Erythroblast (primary cell): ENCODE data around the gene COPS3.

Source experiments
- GATA1 ChIP-seq: IDR thresholded peaks from 2 replicates; pipeline ENCODE4 v1.6.1; 2011; ENCODE audit warnings: low read depth, mild to moderate bottlenecking, control low read depth, low read length, moderate library complexity
- POLR2A ChIP-seq: IDR thresholded peaks from 2 replicates; pipeline ENCODE4 v1.6.1; 2011; ENCODE audit warnings: mild to moderate bottlenecking, low read length

DNA sequence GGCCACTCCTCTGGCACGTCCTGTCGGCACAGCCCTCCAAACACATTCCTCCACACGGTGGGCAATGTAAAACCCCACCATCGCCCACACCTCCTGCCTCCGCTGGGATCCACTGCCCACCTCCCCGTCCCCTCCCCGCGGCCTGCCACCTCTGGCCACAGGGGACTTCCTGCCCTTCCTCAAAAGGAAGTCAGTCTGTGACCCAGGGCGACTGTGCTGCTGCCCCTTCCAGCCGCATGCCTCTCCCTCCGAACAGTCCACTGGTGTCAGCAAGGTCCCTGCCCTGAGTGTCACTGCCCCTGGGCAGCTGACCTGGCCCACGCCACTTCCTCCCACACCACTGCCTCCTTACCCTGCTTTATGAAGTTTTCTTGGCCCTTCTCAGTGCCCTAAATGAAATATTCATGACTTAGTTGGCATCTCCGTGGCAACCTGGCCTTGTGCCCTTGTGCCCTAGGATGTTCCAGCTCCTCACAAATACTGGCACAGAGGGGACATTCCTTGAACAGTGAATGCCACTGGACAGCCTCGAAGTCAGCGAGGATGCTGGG lies 76.9 kb downstream of the COPS3 start:
- no peak for TF ChIP-seq POLR2A
- TF ChIP-seq GATA1, result no peak
